C1 segment of cervical spinal cord (tissue), 14 donors: ENCODE data around the gene AGRN.
"Not testable (repeated sequence)": the region's sequence is repeated elsewhere in the genome, so short reads cannot be mapped to it uniquely, and the experiment has no call there.

ENCODE experiments used
- DNase-seq, 14 donors: peaks; one replicate each; lab custom pipeline; 2025; lab: John Stamatoyannopoulos, UW

AGRN gene

DNA sequence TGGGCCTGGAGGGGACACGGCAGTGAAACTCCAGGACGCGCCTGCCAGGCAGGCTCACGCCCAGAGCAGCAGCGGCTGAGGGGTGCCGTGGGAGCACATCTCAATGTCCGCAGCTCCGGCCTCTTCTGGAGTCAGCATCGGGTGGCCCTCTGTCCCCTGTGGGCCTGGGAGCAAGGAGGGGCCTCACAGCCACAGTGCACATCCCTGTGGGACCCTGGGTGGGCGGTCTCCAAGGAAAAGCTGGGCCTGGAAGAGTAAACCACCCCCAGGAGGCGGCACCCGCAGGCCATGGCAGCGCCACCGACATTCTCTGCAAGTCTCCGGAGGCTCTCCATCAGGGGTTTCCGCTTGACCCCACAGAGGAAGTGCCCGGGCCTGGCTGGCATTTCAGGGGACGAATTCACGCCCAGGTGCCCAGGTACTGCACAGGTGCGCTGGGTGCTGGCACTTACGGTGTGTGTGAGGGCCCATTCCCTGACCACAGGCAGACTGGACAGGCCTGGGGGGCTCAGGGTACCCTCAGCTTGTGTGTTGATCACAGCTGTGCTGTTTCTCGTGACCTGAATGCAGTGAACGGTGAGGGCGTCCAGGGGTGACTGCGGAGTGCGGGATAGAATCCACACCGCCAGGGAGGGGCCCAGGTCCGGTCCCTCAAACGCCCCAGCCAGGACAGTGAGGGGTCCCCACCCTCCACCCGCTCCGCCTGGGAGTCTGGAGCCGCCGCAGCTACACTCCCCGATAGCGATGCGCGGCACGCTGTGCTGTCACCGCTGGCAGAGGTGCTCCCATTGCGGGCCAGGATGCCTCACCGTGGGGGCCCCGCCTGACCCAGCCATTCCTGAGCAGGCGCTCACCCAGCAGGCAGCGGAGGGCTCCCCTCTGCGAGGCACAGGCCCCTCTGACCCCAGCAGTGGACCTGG is 70.8 kb downstream of the AGRN start:
- no peak for DNase-seq

DNA sequence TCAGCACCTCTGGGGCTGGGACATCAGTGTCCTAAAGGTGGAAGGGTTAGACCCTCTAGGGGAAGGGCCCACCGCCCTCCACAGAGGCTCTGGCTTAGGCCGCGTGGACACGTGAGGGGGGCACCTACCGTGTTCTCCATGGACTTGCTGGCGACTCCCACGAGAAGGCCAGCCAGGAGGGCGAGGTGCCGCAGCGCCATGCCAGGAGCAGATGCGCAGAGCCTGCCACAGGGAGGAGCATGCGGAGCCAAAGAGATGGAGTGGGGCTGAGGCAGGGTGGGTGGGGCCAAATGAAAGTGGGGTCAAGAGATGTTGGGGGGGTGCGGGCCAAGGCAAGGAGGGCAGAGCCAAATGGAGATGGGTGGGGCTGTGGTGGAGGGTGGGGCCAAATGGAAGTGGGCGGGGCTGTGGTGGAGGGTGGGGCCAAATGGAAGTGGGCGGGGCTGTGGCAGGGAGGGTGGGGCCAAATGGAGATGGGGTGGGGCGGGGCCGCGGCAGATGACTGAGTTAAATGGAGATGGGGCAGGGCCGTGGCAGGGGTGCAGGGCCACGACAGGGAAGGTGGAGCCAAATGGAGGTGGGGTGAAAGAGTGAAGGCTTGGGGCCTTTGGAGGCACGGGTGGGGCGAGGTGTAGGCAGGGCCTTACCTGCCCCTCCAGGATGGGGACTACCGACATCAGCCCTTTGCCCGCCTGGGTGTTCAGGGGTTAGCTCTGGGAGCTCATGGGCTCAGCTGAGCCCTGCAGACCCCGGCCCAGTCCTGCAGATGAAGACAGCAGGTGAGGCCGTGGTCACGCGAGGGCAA is 71.6 kb downstream of the AGRN start:
- no peak for DNase-seq

DNA sequence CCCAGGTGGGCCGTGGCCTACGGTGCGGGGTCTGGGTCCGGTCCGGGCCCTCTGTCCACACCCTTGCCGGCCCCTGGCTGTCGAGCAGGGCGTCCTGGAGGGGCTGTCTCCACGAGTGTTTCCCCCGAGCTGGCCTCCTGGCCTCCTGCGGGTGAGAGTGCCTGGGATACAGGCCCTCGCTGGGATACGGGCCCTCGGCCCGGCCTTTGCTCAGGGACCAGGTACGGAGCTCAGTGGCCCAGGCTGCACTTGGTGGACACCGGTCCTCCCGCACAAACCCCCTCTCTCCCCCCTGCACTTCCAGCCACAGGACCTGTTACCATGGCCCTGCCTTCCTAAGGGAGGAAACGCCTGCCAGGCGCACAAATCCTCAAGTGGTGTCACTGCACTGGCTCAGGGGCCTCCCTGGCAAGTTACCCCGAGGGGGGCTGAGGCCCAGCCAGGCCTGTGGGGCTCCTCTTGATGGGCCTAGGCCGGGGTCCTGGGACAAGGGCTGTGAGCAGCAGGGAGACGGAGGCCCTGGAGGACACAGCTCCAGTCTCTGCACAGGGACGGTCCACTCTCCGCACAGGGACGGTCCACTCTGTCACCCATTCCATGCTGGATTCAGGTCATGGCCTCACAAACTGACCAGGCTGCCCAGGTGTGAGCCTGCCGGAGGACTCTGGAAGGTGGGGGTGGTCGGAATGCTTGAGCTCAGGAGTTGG is 72.4 kb downstream of the AGRN start:
- no peak for DNase-seq

DNA sequence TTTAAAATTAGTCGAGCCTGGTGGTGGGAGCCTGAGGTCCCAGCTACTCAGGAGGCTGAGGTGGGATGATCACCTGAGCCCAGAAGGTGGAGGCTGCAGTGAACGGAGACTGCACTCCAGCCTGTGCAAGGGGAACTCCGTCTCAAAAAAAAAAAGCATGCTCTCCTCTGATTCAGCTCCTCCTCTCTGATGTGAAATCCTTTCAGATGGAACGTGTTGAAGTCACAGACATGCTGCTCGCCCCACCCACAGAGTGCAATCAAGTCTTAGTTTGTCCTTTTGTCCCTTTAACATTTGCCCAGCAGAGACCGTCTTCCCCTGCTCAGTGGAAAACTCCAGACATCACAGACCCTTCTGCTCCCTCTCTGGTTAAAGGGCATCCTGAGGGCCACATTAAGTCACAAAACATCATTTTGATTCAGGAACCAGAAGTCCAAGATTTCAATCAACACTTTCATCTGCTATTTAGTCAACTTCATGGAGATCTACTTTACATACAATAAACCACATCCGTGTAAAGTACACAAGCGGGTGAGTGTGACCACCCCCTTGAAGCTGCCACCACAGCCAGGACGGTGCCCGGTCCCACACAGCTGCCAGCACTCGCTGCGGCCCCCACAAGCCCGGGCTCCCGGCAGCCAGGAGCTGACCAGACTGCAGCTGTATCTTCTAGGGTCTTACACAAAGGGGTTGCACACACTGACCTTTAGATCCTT is 73.1 kb downstream of the AGRN start:
- no peak for DNase-seq

DNA sequence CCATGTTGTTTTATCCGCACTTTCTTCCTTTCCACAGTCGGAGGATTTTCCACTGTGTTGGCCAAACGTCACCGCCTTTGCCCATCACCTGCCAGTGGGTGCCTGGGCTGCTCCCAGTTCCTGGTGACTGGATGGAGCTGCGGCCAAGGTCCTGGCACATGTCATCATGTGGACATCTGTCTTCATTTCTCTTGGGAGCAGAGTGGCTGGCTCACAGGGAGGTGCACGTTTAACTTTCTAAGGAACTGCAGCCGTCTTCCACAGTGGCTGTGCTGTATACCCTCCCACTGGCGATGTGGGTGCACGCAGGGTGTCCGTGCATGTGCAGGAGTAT is 73.7 kb downstream of the AGRN start:
- DNase-seq = no peak

DNA sequence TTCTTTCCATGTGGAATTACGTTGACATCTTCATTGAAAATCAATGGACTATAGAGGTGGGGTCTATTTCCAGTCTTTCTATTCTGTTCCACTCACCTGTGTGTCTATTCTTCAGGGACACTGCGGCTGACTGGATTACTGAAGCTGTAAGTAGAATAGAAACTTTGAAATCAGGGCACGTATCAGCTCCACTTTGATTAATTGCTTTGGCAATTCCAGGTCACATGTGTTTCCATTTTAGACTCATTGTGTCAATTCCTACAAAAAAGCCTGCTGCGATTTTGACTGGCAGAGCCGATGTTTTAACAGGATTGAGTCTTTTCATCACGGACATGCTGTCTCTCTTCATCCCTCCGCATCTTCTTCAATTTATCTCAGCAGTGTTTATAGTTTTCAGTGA is 75.1 kb downstream of the AGRN start:
- DNase-seq = no peak

DNA sequence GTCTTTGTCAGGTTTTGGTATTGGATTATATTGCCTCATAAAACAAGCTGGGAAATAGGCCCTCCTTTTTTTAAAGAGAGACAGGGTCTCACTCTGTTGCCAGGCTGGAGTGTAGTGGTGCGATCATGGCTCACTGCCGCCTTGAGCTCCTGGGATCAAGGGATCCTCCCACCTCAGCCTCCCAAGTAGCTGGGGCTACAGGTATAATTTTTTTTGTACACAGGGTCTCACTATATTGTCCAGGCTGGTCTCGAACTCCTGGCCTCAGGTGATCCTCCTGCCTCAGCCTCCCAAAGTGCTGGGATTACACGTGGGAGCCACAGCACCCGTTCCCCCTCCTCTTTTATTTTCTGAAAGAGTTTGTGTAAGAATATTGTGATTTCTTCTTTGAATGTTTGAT is 76.2 kb downstream of the AGRN start:
- DNase-seq = not testable (repeated sequence)

DNA sequence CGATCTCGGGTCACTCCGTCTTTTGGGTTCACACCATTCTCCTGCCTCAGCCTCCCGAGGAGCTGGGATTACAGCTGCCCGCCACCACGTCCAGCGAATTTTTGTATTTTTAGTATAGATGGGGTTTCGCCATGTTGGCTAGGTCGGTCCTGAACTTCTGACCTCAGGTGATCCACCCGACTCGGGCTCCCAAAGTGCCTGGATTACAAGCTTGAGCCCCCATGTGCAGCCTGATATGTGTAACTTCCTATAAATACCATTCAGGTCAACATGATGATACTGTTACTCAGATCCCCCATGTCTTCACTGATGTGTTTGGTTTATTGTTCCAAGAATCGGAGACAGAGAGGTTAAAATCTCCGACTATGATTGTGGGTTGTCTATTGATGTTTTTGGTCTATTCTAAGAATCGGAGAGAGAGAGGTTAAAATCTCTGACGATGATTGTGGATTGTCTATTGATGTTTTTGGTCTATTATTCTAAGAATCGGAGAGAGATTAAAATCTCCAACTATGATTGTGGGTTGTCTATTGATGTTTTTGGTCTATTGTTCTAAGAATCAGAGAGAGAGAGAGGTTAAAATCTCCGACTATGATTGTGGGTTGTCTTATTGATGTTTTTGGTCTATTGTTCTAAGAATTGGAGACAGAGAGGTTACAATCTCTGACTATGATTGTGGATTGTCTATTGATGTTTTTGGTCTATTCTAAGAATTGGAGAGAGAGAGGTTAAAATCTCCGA is 78.9 kb downstream of the AGRN start:
- no peak for DNase-seq

DNA sequence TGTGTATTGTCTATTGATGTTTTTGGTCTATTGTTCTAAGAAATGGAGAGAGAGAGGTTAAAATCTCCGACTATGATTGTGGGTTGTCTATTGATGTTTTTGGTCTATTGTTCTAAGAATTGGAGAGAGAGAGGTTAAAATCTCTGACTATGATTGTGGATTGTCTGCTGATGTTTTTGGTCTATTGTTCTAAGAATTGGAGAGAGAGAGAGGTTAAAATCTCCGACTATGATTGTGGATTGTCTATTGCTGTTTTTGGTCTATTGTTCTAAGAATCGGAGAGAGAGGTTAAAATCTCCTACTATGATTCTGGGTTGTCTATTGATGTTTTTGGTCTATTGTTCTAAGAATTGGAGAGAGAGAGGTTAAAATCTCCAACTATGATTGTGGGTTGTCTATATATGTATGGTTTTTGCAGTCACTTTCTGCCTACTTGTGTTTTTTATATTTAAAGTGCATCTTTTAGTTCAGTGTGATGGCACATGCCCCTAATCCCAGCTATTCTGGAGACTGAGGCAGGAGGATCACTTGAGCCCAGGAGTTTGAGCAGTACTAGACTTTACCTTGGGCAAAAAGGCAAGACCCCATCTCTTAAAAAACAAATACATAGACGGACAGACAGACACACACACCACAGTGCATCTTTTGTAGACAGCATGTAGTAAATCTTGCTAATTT is 79.7 kb downstream of the AGRN start:
- DNase-seq = no peak

DNA sequence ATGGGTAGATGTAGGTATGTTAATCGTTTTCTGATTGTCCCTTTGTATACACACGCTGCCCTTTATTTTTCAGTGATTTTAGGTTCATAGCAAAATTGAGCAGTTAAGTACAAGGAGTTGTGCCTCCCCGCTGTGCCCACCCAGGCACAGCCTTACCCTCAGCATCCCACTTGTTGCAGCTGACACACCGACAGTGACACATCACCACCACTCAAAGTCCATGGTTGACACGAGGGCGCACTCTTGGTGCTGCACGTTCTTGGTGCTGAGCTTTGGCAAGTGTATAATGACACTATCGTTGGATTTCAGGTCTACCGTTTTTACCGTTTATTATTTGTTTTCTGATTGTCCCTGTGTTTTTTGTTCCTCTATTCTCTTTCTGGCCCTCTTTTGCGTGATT is 80.4 kb downstream of the AGRN start:
- no peak for DNase-seq

DNA sequence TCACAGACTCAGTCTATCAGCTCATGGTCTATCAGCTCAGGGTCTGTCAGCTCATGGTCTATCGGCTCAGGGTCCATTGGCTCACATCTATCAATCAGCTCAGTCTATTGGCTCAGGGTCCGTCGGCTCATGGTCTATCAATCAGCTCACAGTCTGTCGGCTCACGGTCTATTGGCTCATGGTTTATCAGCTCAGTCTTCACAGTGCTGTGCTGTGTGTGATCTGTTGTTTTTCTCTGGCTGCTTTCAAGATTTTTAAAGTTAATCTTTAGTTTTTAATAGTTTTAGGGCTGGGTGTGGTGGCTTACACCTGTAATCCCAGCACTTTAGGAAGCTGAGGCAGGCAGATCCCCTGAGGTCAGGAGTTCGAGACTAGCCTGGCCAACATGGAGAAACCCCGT is 81.6 kb downstream of the AGRN start:
- DNase-seq = no peak

DNA sequence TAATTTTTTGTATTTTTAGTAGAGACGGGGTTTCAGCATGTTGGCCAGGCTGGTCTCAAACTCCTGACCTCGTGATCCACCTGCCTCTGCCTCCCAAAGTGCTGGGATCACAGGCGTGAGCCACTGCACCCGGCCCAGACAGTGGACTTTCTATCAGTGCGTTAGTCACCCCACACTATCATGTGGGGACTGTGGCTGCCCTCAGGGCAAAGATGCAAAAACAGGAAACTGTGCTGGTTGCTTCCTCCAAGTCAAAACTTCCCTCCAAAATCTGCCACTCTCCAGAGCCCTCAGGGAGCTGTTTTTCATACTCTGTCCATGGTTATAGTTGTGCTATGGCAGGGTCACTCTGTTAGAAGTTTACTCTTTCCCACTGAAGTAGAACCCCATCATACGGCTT is 84.2 kb downstream of the AGRN start:
- not testable (repeated sequence) for DNase-seq
